ENCODE measurements around the gene PPA1.

- TF ChIP-seq CTCF (IDR thresholded peaks at IDR 0.05) (no peak), POLR2A (IDR thresholded peaks at IDR 0.05) (no peak), EP300 (IDR thresholded peaks at IDR 0.05) (no peak)
These were observed 48.4 kb upstream of the PPA1 start for GRCh38 chr10:70281609-70282008.
